ENCODE data around the gene SHANK2.

The SHANK2 gene

DNA sequence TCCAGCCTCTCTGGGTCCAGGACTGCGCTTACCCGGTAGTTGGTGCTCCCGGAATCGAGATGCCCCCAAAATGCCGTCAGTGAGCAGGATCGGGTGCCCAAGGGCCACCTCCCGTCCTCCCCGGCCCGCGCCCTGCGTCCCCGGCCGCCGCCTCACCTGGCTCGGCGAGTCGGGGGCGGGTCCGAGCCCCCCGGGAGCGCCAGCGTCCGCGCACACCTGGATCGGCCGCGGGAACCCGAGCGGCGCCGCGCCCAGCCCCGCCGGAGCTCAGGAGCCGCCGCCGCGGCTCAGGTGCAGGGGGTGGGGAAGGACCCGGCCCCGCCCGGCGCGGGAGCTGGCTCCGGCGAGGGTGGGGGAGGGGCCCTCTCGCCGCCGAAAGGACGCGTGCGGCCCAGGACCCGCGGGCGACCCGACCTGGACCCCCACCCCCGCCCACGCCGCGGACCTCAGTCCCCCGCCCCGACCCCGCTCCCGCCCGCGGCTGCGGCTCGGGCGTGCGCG is at the start of gene SHANK2:
Gene SHANK2, minus strand, starts transcription at position 309 of the 501 bp plus-strand sequence. CDS start 105,251 bp downstream, outside the sequence.
- no peak for DNase-seq

DNA sequence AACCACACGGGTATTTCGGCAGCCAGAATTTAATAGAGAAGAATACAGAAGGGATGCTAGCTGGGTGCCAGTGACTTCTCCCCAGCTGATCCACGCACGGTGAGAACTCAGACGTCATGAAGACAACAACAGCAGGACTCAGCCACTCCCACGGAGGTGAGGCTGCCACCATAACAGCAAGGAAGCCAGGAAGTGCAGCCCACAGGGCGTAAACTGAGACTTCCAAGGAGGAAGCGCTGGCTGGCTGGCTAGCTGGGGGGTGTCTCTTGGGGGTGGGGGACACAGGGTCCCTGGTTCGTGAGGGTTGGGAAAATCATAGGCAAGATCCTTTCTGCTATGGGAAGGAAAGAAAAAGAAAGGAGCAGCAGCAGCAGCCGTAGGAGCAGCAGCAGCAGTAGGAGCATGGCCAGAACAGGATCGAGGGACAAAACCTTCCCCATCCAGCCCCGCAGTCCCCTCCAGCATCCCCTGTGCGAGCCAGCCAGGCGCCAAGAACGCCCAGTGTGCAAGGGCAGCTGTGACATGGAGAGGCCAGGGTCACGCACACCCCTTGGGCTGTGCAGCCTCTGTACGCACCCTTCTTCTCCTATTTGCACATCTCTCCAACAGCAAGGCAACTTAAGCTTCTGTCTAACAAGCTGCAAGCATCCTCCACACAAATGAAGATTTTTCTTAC is 49.6 kb upstream of the SHANK2 start:
- no peak for DNase-seq

DNA sequence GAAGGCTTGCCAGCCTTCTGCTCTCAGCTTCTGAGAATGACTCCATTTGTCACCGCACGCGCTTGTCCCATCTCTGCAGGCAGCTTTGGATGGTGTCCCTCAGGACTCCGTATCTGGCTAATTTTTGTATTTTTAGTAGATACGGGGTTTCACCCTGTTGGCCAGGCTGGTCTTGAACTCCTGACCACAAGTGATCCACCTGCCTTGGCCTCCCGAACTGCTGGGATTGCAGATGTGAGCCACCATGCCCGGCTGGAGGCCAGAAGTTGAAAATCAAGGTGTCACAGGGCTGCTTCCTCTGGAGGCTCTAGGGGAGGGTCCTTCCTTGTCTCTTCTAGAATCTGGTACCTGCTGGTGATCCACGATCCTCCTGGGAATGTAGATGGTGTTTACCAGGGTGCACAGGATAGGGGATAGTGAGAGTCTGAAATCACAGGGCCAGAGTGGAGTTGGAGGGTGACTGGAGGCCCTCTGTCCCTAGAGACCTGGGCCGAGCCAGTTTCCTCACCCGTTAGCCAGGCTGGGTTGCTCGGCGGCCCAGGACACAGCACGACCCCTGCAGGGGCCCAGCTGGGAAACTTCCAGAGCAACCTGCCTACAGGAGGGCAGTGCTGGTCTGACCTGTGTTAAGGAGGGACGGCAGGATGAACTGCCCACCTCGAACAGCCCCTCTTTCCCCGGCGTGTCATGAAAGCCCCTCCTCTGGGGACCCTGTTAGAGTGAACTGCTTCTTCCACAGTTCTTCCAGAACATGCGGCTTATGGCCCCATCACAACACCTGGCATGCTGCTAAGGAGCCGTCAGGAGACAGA is 48.9 kb upstream of the SHANK2 start:
- no peak for DNase-seq

DNA sequence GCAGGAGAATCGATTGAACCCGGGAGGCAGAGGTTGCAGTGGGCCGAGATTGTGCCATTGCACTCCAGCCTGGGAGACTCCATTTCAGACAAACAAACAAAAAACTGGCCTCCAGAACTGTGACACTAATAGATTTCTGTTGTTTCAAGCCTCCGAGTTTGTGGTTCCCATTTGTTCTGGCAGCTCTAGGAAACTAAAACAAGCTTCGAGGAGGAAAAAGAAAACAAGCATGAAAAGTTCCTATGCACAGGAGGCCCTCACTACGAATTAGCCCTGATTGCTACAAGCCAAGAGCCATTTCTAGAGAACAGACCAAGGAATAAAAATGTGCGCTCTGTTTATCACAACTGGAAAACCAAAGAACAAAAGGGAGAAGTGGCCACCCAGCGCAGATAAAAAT is 47.8 kb upstream of the SHANK2 start:
- no peak for DNase-seq

- no peak for DNase-seq
Measured at GRCh38 chr11:71298761-71299181, 46.4 kb upstream of the SHANK2 start.

DNA sequence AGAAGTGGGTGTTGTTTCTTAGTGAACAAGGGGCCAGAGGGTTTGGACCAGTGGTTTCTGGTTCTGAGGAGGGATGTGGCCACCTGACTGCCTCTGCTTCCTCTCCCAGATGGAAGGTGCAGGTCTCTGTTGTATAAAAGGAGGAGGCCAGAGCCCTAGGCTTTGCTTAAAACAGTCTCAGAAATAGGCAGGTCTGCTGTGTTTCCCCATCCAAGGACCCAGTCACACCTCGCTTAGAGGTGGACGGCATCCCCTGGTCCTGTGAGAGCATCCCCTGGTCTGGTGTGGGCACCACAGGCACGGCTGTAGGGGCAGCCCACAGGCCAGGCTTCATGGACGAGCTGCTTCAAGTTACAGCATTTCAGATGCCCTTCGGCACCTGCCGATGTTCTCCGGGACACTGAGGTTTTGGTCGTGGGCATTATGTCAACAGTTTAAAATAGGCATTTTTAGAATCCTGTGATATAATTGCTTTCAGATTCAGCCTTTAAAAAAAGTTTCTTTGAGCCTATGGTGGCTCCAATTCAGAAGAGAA is 45.7 kb upstream of the SHANK2 start:
- no peak for DNase-seq

DNA sequence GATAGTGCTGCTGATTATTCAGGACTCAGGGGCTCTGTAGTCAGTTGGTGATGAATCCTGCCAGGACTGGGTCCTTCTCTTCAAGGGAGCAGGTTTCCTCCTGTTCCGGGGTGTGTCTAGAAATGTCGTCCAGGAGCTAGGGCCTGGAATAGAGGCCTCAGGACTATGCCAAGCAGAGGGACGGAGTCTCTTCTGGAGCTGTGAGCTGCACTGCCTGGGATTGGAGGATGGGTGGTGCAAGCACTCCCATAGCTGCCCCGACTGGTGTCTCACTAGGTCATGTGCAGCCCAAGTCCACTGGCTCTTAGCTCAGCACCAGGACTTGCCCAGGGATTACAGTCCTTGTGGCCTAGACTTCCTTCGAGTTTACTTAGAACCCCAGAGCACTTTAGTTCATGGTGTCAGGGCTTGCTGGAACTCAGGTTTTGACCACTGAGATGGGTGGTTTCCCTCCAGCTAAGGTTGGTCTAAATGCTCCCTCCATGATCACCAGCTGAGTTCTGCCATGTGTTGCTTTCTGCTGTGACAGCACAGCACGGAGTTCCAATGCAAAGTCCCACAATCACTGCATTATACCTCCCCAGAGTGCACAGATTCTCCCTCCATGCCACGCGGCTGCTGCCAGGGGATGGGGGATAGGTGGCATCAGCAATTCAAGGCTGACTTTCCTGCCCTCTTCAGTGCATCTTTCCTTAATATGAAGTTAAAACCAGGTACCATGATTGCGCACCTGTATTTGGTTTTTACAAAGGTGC is 42.6 kb upstream of the SHANK2 start:
- DNase-seq, result no peak

GRCh38 chr11:71293961-71294782 is 41.8 kb upstream of the SHANK2 start:
- DNase-seq, result no peak

DNA sequence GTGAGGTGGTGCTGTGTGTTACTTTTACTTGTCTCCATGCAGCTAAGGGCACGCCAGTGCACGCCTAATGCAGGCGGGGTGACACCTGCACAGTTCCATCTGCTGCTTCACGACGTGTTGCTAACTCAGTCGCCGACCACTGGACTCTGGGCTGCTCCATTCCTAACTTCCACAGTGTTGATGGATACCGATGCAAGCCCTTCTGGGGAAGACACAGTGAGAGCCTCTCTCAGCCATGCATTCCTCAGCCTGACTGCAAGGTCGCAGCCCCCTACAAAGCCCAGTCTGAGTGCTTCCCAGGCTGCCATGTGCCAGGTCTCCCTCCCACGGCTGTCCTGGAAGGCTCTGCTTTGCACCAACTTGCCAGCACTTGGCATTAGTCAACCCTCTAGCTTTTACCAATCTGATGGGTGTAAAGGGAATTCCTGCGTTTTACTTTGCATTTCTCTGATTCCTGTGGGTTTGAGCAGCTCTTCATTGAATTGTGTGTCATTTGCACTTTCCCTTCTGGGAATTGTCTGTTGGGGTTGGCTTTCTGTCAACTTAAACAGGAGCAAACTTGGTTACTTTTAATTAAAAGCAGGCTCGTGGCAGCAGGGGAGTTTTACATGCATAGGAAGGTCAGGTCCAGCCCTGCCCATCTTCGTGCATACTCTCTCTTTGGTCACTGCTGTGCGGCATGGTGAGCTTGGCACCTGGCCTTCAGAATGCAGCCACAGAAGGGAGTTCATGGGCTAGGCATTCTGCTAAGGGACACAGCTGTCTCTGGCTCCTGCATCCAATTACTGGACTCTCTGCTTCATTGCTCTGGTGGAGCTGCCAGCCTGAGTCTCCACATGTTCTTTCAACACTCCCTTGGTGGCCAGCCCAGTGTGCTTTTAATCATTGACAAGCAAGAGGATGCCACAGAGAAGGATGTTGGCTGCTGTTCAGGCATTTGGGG is 34.6 kb upstream of the SHANK2 start:
- DNase-seq, result peak; percentile 96

GRCh38 chr11:71285111-71285510 is 32.7 kb upstream of the SHANK2 start:
- no peak for DNase-seq

GRCh38 chr11:71284525-71285092 is 32.2 kb upstream of the SHANK2 start:
- DNase-seq, result no peak

GRCh38 chr11:71283971-71284441 is 31.6 kb upstream of the SHANK2 start:
- no peak for DNase-seq

DNA sequence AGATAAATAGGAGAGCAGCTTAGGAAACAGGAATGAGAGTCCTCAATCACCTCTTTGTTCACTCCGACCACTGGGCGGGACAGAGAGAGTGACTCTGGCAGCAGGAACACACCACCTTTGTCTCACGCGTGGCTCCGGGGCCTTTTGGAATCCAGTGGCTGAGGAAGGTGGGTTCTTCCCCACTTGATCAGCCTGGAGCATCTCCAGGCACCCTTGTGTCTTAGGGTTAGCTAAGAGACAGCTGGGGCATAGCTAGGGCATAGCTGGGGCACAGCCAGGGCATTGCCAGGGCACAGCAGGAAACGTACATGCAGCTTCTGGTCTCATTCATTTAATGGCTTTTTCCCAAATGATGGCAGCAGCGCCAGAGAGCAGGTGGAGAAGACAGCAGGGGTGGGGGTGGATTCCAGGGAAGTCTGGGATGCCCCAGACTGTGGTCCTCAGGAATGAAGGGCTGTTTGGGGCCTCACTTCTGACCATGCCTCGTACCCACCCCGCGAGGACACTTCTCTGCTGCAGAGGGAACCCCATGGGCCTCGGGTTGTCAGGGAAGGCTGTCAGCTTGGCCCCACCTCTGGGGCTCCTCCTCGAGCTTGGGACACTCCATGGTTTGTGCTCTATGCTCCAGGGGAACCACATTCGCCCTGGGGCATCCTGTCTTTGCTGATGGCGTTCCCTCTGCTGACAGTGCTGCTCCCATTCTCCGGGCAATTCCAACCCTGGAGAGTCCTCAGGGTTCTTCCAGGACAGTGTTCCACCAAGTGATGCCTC is 30.4 kb upstream of the SHANK2 start:
- no peak for DNase-seq

GRCh38 chr11:71281831-71282230 is 29.5 kb upstream of the SHANK2 start:
- no peak for DNase-seq

DNA sequence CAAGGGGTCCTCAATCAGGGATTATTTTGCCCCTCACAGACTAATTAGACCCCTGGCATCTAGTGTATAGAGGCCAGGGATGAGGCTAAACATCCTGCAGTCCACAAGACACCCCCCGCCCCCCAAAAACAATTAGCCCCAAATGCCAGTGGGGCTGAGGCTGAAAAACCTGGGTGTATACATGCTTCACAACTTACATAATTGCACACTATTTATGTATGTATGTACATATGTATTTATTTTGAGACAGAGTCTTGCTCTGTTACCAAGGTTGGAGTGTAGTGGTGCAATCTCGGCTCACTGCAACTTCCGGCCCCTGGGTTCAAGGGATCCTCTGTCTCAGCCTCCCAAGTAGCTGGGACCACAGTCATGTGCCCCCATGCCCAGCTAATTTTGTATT is 28.8 kb upstream of the SHANK2 start:
- DNase-seq, result no peak

DNA sequence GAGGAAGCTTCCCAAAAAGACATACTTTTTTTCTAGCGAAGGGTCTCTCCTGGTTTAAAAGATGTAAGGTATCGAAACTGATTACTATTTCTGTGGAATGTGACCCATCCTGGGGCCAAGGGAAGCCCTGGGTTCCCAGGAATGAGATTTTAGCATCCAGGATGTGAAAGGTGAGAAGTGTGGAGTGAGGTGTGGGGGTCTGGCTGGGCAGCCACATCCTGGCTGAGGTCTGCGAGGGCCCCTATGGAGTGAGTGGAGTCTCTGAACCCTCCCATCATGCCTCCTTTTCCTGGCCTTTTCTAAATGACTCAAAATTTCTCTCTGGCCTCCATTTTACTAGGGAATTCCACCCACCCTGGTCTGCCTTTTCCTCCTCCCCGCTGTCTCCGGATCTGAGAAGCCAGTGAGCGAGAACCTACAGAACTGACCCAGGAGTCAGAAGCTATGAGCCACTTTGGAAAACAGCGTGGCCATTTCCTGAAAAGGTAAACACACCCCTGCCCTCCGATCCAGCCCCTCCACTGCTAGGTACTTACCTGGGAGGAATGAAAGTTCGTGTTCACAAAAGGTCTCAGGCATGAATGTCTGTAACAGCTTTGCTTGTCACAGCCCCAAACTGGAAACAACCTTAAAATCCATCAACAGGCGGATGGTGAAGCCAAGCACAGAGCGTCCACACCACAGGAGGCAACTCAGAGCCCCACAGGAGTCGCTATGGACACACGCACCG is 27.7 kb upstream of the SHANK2 start:
- DNase-seq, result no peak

- DNase-seq, result no peak
Measured at GRCh38 chr11:71272161-71272560, 19.8 kb upstream of the SHANK2 start.

DNA sequence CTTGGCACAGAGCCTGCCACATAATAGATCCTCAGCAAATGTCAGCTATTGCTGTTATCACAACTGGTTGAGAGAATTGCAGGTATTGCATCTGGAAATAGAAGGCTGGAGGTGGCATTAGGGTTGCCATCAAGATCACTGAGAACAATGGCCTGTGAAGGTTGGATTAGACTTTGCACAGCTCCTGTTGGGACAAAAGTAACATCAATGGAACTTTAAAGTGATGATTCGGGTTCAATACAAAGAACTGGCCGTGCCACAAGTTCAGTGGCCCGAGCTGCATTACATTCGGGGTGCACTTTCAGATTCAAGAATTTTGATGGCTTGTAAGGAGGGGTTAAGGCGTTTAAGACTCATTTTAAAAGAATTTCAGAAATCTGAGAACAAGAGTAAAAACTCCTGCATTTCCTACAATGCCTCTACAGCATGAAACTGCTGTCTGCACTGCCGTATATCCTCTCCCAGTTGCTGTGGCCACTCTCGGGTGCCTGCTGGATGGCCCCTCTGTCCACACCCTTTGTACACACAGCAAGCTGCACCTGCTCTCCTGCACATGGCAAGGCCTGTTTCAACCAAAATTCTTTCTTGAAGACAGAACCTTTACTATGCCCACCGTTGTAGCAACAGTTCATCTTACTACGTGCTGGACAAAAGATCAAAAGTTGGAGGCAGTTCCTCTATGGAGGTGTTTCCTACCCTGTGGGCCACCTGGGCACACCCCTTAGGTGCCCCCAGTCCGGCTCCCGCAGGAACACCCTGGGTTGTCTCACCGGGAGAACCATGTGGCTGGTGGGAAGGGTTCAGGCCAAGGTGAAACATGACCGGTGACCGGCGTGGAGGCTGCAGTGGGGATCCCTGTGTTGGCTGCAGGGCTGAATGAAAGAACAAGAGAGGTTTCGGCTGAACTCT is 17.5 kb upstream of the SHANK2 start:
- no peak for DNase-seq

Data from fibroblast of upper back skin (primary cell).